ENCODE measurements around the gene NDUFA6.
"Not testable (repeated sequence)": the region's sequence is repeated elsewhere in the genome, so short reads cannot be mapped to it uniquely, and the experiment has no call there.

The NDUFA6 gene

DNA sequence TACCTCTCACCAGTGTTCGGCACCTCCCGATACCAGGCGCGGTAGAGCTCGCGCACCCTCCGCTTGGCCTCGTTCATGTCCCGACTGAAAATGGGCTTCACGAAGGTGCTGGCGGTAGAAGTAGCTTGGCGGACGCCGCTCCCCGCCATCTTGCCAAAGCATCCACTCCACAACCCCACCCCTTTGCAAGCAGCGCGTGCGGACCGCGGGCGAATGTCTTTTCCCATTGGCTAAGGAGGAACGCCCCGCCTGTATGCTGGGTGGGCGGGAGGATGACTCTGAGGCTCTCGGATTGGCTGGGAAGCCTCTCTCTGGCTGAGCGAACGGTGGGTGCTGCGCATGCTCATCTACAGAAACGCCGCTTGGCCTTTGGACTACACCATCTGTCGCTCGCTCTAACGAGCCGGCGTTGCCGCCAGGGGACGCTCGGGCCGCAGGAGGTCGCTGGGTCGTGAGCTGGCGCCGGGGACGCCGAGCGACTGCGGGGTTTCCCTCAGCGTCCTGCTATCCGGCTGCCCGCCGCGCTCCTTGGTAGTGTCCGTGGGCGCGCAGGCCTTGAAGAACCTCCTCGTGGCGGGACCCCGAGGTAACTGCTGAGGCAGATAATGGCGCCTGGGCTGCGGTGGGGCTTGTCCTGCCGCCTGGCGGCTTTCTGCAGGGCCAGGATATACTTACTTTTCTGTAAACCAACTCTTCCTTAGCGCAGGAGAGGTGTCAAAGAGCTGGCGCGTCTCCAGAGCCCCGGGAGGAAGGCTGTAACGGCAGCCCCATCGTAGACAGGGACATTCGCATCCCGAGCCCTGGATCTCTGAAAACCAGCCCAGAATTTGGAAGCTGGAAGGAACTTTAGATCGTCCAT is at the start of gene NDUFA6:
Gene NDUFA6 (minus strand): TSS at position 177 of the 859 bp plus-strand sequence. CDS start 28 bp downstream, at position 149.
- DNase-seq (ENCODE audit: low spot score) = peak; percentile 100

DNA sequence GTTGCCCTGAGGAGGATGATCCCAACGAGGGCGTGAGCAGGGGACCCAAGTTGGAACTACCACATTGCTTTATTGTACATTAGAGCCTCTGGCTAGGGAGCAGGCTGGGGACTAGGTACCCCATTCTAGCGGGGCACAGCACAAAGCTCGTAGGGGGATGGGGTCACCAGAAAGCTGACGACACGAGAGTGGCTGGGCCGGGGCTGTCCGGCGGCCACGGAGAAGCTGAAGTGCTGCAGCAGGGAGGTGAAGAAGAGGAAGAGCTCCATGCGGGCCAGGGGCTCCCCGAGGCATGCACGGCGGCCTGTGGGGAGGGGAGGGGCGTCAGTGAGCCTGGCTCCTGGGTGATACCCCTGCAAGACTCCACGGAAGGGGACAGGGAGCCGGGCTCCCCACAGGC is 49.6 kb upstream of the NDUFA6 start:
- not testable (repeated sequence) for DNase-seq (ENCODE audit: low spot score)

GRCh38 chr22:42139508-42139907 is 48.9 kb upstream of the NDUFA6 start:
- not testable (repeated sequence) for DNase-seq (ENCODE audit: low spot score)

GRCh38 chr22:42138972-42139371 is 48.4 kb upstream of the NDUFA6 start:
- no peak for DNase-seq (ENCODE audit: low spot score)

DNA sequence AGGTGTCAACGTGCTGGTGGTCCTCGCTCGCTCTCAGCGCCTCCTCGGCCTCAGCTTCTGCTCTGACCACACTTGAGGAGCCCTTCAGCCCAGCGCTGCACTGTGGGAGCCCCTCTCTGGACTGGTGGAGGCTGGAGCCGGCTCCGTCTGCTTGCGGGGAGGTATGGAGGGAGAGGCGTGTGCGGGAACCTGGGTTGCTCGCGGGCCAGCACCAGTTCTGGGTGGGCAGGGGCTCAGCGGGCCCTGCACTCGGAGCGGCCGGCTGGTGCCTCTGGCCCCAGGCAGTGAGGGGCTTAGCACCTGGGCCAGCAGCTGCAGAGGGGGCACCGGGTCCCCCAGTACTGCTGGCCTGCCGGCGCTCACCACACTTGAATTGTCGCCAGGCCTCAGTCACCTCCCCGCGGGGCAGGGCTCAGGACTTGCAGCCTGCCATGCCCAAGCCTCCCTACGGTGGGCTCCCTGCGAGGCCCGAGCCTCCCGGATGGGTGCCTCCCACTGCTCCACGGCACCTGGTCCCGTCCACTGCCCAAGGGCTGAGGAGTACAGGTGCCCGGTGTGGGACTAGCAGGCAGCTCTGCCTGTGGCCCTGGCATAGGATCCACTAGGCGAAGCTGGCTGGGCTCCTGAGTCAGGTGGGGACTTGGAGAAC is 47.7 kb upstream of the NDUFA6 start:
- no peak for DNase-seq (ENCODE audit: low spot score)

DNA sequence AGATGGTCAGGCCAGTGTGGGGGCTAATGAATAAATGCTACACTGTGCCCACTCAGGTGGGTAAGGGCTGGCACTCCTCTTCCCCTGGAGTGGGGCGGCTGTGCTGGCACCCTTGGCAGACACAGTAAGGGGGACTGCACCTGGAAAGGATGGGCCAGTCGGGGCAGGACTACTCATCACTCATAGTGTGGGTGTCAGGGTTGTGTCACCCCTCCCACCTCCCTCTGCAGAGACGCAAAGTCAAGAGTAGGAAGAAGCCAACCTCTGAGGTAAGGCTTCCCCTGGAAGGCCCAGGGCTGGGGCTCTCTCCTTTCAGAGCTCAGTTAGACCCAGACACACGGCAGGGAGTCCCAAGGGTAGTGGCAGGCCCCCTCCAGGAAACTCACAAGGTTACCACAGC is 45.1 kb upstream of the NDUFA6 start:
- not testable (repeated sequence) for DNase-seq (ENCODE audit: low spot score)

GRCh38 chr22:42134100-42135020 is 43.8 kb upstream of the NDUFA6 start:
- no peak for DNase-seq (ENCODE audit: low spot score)

DNA sequence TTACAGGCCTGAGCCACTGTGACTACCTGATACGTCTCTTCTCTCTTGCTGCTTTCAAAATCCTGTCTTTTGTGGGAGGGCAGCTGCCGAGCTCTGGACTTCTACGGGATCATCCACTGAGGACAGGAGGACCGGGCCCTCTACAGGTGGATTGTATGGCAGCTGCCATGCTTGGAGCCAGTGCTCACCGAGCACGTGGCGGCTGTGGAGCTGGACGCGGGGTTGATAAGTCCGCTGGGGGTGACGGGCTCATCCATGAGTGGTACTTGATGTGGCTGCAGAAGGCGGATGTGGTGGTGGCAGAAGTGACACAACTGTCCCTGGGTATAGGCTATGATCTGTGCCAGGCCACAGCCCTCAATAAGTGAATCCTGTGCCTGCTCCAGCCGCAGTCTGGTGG is 41.9 kb upstream of the NDUFA6 start:
- DNase-seq (ENCODE audit: low spot score) = no peak

GRCh38 chr22:42131562-42131961 is 41.0 kb upstream of the NDUFA6 start:
- DNase-seq (ENCODE audit: low spot score) = no peak

GRCh38 chr22:42130639-42131431 is 40.3 kb upstream of the NDUFA6 start, which contains the start of gene CYP2D6:
Gene CYP2D6 (minus strand): TSS chr22:42130810. CDS start chr22:42130791, 19 bp downstream.
- DNase-seq (ENCODE audit: low spot score) = not testable (repeated sequence)

- not testable (repeated sequence) for DNase-seq (ENCODE audit: low spot score)
Measured at GRCh38 chr22:42130182-42130581, 39.6 kb upstream of the NDUFA6 start.

GRCh38 chr22:42128776-42129694 is 38.5 kb upstream of the NDUFA6 start:
- DNase-seq (ENCODE audit: low spot score) = not testable (repeated sequence)

DNA sequence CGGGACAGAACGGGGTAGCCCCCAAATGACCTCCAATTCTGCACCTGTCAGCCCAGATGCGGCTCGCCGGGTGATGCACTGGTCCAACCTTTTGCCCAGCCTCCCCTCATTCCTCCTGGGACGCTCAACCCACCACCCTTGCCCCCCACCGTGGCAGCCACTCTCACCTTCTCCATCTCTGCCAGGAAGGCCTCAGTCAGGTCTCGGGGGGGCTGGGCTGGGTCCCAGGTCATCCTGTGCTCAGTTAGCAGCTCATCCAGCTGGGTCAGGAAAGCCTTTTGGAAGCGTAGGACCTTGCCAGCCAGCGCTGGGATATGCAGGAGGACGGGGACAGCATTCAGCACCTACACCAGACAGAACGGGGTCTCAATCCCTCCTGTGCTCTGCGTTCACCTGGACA is 37.4 kb upstream of the NDUFA6 start:
- not testable (repeated sequence) for DNase-seq (ENCODE audit: low spot score)

DNA sequence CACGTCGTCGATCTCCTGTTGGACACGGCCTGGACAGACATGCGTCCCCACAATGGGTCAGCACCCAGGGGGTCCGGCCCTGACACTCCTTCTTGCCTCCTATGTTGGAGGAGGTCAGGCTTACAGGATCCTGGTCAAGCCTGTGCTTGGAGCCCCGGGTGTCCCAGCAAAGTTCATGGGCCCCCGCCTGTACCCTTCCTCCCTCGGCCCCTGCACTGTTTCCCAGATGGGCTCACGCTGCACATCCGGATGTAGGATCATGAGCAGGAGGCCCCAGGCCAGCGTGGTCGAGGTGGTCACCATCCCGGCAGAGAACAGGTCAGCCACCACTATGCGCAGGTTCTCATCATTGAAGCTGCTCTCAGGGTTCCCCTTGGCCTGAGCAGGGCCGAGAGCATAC is 37.0 kb upstream of the NDUFA6 start:
- DNase-seq (ENCODE audit: low spot score) = no peak

- not testable (repeated sequence) for DNase-seq (ENCODE audit: low spot score)
Measured at GRCh38 chr22:42123529-42123928, 33.0 kb upstream of the NDUFA6 start.

DNA sequence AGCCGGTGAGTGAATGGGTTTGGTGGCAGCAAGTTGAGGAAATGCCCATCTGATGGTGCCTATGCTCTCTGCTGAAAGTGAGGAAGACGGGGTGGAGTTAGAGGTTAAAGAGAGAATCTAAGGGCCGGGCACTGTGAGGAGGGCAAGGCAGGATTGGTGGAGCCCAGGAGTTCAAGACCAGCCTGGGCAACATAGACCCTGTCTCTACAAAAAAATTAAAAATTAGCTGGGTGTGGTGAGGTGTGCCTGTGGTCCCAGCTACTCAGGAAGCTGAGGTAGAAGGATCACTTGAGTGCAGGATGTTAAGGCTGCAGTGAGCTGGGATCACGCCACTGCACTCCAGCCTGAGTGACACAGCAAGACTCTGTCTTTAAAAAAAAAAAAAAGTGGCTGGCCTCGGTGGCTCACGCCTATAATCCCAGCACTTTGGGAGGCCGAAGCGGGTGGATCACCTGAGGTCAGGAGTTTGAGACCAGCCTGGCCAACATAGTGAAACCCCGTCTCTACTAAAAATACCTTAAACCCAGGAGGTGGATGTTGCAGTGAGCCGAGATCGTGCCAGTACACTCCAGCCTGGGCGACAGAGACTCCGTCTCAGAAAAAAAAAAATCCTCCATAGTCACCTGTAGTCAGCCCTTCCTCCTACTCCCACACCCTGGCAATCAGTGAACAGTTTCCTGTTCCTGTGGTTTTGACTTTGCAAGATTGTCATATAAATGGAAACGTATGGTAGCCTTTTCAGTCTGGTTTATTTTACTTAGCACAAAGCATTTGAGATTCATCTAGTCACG is 29.9 kb upstream of the NDUFA6 start:
- peak; percentile 65 for DNase-seq (ENCODE audit: low spot score)

- DNase-seq (ENCODE audit: low spot score) = no peak
Measured at GRCh38 chr22:42116848-42117424, 26.4 kb upstream of the NDUFA6 start.

DNA sequence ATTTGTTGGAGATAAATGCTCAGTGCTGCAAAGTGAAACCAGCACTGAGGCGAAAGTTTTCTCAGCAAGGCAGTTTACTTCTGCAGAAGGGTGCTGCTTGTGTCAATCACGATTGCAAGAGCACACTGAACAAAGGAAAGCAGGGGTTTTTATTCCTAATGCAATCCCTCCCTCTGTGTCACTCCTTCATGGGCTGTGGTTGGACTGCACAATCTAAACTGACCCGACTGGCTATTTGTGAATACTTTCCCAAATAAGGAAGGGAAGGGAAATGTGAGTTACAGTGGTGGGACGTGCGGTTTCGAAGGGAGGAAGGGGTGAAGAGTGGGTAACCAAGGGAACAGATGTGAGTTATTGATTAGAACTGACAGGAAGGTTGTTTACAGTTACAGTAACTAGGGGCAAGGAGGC is 24.9 kb upstream of the NDUFA6 start:
- DNase-seq (ENCODE audit: low spot score) = not testable (repeated sequence)

GRCh38 chr22:42114721-42115120 is 24.1 kb upstream of the NDUFA6 start:
- DNase-seq (ENCODE audit: low spot score) = no peak

All from activated CD4-positive, alpha-beta T cell treated with anti-CD3 and anti-CD28 coated beads, Interleukin-2, Interleukin-4, amounts not matched to agents 100 ng/mL and 50 ng/mL, durations not matched to agents 16 hours and 8 hours (primary cell).